HepG2 (cell line): ENCODE results near the gene NCOA7. TPM values are rescaled to one million over a fixed set of nuclear protein-coding genes. Genes with fewer than 3 reads are reported as not detected.

ENCODE experiments used
- AGO2 ChIP-seq: fragments of 200-400 bp; formaldehyde crosslinking; optimal IDR thresholded peaks from 2 replicates; pipeline ENCODE3; 2017; ENCODE audit warnings: mild to moderate bottlenecking, low read depth, low read length, moderate library complexity
- CREB1 ChIP-seq, 2 experiments: fragments of 450-650 bp in 1 of 2; IDR thresholded peaks; 2 replicates each; pipeline ENCODE4 v1.6.1; 2016 to 2017; ENCODE audit warnings: control low read depth in 1 of 2, mild to moderate bottlenecking in 1 of 2, missing compliant biosample characterization in 1 of 2, missing genetic modification characterization in 1 of 2
- ELF1 ChIP-seq: sonication (generic); formaldehyde crosslinking; IDR thresholded peaks from 2 replicates; pipeline ENCODE4 v1.4.0; 2020; ENCODE audit warnings: missing genetic modification reagents
- ELF3 ChIP-seq: IDR thresholded peaks from 2 replicates; pipeline ENCODE4 v1.6.1; 2016; ENCODE audit warnings: missing genetic modification reagents, missing compliant biosample characterization
- EZH2 ChIP-seq: conservative IDR thresholded peaks from 2 replicates; pipeline ENCODE4 v1.6.1; 2012; ENCODE audit warnings: mild to moderate bottlenecking, low read depth, low read length, moderate library complexity
- GATA4 ChIP-seq: sonication (generic); IDR thresholded peaks from 2 replicates; pipeline ENCODE4 v1.6.1; 2016; ENCODE audit warnings: antibody characterized with exemption, low read depth, borderline replicate concordance
- HHEX ChIP-seq: IDR thresholded peaks from 2 replicates; pipeline ENCODE4 v1.6.1; 2016; ENCODE audit warnings: control low read depth
- HOXA5 ChIP-seq: sonication (generic); formaldehyde crosslinking; IDR thresholded peaks from 2 replicates; pipeline ENCODE4 v1.4.0; 2020; ENCODE audit warnings: missing genetic modification reagents
- KDM1A ChIP-seq: IDR thresholded peaks from 2 replicates; pipeline ENCODE4 v1.6.1; 2016; ENCODE audit warnings: missing compliant biosample characterization
- NCOA1 ChIP-seq: sonication (generic); formaldehyde crosslinking; IDR thresholded peaks from 2 replicates; pipeline ENCODE4 v1.9.0; 2021; ENCODE audit warnings: missing genetic modification reagents
- NR2F1 ChIP-seq, 2 experiments: fragments of 450-650 bp in 1 of 2; formaldehyde crosslinking in 1 of 2; IDR thresholded peaks; 2 replicates each; pipeline versions ENCODE4 v1.5.0 to v1.6.1; 2016 to 2020; ENCODE audit warnings: mild to moderate bottlenecking in 1 of 2, missing compliant biosample characterization in 1 of 2, missing genetic modification reagents in 1 of 2, moderate library complexity in 1 of 2
- SALL1 ChIP-seq: sonication (generic); formaldehyde crosslinking; IDR thresholded peaks from 2 replicates; pipeline ENCODE4 v1.8.0; 2022; ENCODE audit warnings: mild to moderate bottlenecking, missing genetic modification reagents
- SMARCE1 ChIP-seq: fragments of 450-650 bp; IDR thresholded peaks from 2 replicates; pipeline ENCODE4 v1.6.1; 2017; ENCODE audit warnings: borderline replicate concordance
- TARDBP ChIP-seq: sonication (generic); formaldehyde crosslinking; IDR thresholded peaks from 2 replicates; pipeline ENCODE4 v1.8.0; 2022; ENCODE audit warnings: mild to moderate bottlenecking, missing genetic modification reagents
- TFE3 ChIP-seq: IDR thresholded peaks from 2 replicates; pipeline ENCODE4 v1.6.1; 2016
- THAP7 ChIP-seq: sonication (generic); formaldehyde crosslinking; IDR thresholded peaks from 2 replicates; pipeline ENCODE4 v1.8.1; 2023; ENCODE audit warnings: mild to moderate bottlenecking, missing genetic modification reagents
- THYN1 ChIP-seq: sonication (generic); formaldehyde crosslinking; IDR thresholded peaks from 2 replicates; pipeline ENCODE4 v1.8.1; 2023; ENCODE audit warnings: low read depth, mild to moderate bottlenecking, moderate library complexity, missing genetic modification reagents, borderline replicate concordance
- ZBTB25 ChIP-seq: IDR thresholded peaks from 2 replicates; pipeline ENCODE4 v1.6.1; 2018; ENCODE audit warnings: missing genetic modification reagents
- ZNF235 ChIP-seq: sonication (generic); formaldehyde crosslinking; IDR thresholded peaks from 2 replicates; pipeline ENCODE4 v1.8.1; 2023; ENCODE audit warnings: mild to moderate bottlenecking, missing genetic modification reagents, borderline replicate concordance
- ZNF263 ChIP-seq: sonication (generic); formaldehyde crosslinking; IDR thresholded peaks from 2 replicates; pipeline ENCODE4 v1.4.0; 2020; ENCODE audit warnings: missing genetic modification reagents
- ZNF292 ChIP-seq: sonication (generic); formaldehyde crosslinking; IDR thresholded peaks from 2 replicates; pipeline ENCODE4 v1.8.1; 2022; ENCODE audit warnings: mild to moderate bottlenecking, low read depth, missing genetic modification reagents, borderline replicate concordance
- ZNF414 ChIP-seq: sonication (generic); formaldehyde crosslinking; IDR thresholded peaks from 2 replicates; pipeline ENCODE4 v1.5.0; 2020; ENCODE audit warnings: missing genetic modification reagents
- ZNF451 ChIP-seq: sonication (generic); formaldehyde crosslinking; IDR thresholded peaks from 2 replicates; pipeline ENCODE4 v1.5.0; 2020; ENCODE audit warnings: mild to moderate bottlenecking, missing genetic modification reagents
- ZNF543 ChIP-seq: sonication (generic); formaldehyde crosslinking; IDR thresholded peaks from 2 replicates; pipeline ENCODE4 v1.4.0; 2020; ENCODE audit warnings: mild to moderate bottlenecking, missing genetic modification reagents
- ZNF768 ChIP-seq: sonication (generic); formaldehyde crosslinking; IDR thresholded peaks from 2 replicates; pipeline ENCODE4 v1.4.0; 2020; ENCODE audit warnings: missing genetic modification reagents
- ZSCAN31 ChIP-seq: sonication (generic); formaldehyde crosslinking; IDR thresholded peaks from 2 replicates; pipeline ENCODE4 v1.5.0; 2020; ENCODE audit warnings: low read depth, mild to moderate bottlenecking, missing genetic modification reagents
- polyA plus RNA-seq, 8 experiments: library from polyadenylated mRNA; depleted of rRNA in 3 of 8; stranded (reverse) in 7 of 8; unstranded in 1 of 8; fragments of >200 nt; fragmentation: Illumina TruSeq in 4 of 8; extraction: Trizol in 4 of 8; gene quantifications; 2 replicates each; pipeline versions ENCODE4 v1.2.1 to v1.2.3, GENCODE V29; 2011 to 2016; ENCODE audit warnings: low read depth in 4 of 8, missing spikeins in 1 of 8, mixed read lengths in 1 of 8; ENCODE audit not compliant: insufficient read depth in 1 of 8
- total RNA-seq, 5 experiments: library from RNA; depleted of rRNA; stranded (reverse); fragments of >200 nt; fragmentation: Illumina TruSeq; extraction: Trizol; gene quantifications; 2 replicates each; pipeline ENCODE4 v1.2.3, GENCODE V29; 2016; ENCODE audit warnings: low read depth in 1 of 5

NCOA7 gene
- total and polyA plus RNA-seq, 2 of the 13 experiments (the other 11 are each of a cell fraction or from before 2014, with no cell fraction given): 13.6 to 20.8 TPM

- no peak for TF ChIP-seq CREB1 (IDR thresholded peaks at IDR 0.05)
- TF ChIP-seq CREB1 (CRISPR knock-in tag; IDR thresholded peaks at IDR 0.05): 0 out of 2 replicates have a peak, but pooled peaks have one; percentile 30
- no peak for TF ChIP-seq ZSCAN31 (CRISPR knock-in tag)
- TF ChIP-seq ZNF263 (CRISPR knock-in tag): 0 out of 2 replicates have a peak, but pooled peaks have one; percentile 12
- no peak for TF ChIP-seq ZNF451
- TF ChIP-seq ZNF543 (CRISPR knock-in tag): 0 out of 2 replicates have a peak, but pooled peaks have one; percentile 3
- TF ChIP-seq ZNF414: 0 out of 2 replicates have a peak, but pooled peaks have one; percentile 21
- TF ChIP-seq NCOA1 (CRISPR knock-in tag): no peak
- 0 out of 2 replicates have a peak, but pooled peaks have one; percentile 21 for TF ChIP-seq HHEX (CRISPR knock-in tag)
- no peak for TF ChIP-seq ZNF235 (CRISPR knock-in tag)
- no peak for TF ChIP-seq GATA4
- TF ChIP-seq ELF3 (CRISPR knock-in tag): no peak
- no peak for TF ChIP-seq NR2F1 (CRISPR knock-in tag; IDR thresholded peaks at IDR 0.05)
- no peak for TF ChIP-seq ELF1 (CRISPR knock-in tag)
- TF ChIP-seq TARDBP (CRISPR knock-in tag): no peak; the same call in 1 of the 2 replicates
- no peak for TF ChIP-seq ZBTB25 (CRISPR knock-in tag)
- 0 out of 2 replicates have a peak, but pooled peaks have one; percentile 40 for TF ChIP-seq HOXA5 (CRISPR knock-in tag)
- no peak for TF ChIP-seq TFE3 (CRISPR knock-in tag)
- TF ChIP-seq ZNF292 (CRISPR knock-in tag): no peak
- no peak for TF ChIP-seq KDM1A (CRISPR knock-in tag)
- TF ChIP-seq SMARCE1: no peak
- TF ChIP-seq ZNF768 (CRISPR knock-in tag): 0 out of 2 replicates have a peak, but pooled peaks have one; percentile 14
- no peak for TF ChIP-seq AGO2
- TF ChIP-seq THAP7 (CRISPR knock-in tag): no peak
- peak; percentile 73 for TF ChIP-seq EZH2
- no peak for TF ChIP-seq THYN1 (CRISPR knock-in tag)
- TF ChIP-seq SALL1 (CRISPR knock-in tag): 0 out of 2 replicates have a peak, but pooled peaks have one; percentile 13
Observed at GRCh38 chr6:125748406-125749172, 42.2 kb upstream of the NCOA7 start (continued).
